Activated CD8-positive, alpha-beta memory T cell treated with anti-CD3 and anti-CD28 coated beads for 4 hours (primary cell): ENCODE data around the gene HOXD3.

ENCODE experiments used
- DNase-seq, 2 donors: peaks; one replicate each; pipeline ENCODE4 v3.0.0-alpha.2; 2020; ENCODE audit warnings: low read depth in 2 of 2

The HOXD3 gene

DNA sequence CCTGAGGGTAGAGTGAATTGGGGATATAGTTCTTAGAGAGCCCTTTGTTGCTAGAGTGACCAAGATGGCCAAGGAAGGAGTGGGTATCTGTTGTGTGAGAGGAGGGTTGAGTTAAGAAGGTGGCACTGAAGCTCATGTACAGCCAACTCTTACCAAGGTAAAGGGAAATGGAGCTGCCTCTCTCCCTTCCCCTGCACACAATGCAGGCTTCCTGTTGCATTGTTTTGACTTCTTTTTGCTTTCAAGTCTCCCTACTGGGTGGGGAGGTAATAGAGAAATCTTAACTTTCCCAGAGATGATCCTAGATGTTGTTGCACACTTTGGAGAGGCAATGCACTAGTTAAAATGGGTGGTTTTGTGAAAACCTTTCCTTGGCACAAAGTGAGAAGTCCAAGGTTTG, 55.2 kb downstream of the HOXD3 start:
- DNase-seq = no peak

DNA sequence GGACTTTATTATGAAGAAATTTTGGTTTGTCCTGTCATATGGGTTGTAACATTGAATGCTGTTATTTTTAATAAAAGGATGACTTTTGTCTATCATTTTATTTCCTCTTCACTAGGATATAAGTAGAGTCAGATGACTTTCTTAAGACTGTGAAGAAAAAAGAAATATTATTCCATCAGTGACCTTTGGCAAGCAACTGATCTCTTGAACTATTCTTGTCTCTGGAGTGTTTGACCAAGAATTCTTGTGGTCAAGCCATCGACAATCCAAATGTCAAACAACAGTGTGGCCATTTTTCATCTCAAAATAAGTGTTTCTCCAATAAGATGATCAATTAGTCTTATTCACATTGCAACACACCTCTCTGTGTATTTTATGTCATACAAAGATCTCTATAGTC, 56.3 kb downstream of the HOXD3 start:
- DNase-seq = no peak
